Thoracic aorta (tissue), 2 donors: ENCODE measurements around the gene MDP1. TPM values are rescaled to one million over a fixed set of nuclear protein-coding genes. Genes with fewer than 3 reads are reported as not detected.

Experiments
- ATAC-seq: fragments of 150-250 bp; one replicate; pipeline ENCODE4 v1.8.0; 2017; ENCODE audit warnings: low read depth; ENCODE audit not compliant: insufficient number of reproducible peaks, low FRiP score
- DNase-seq: peaks from one replicate; pipeline ENCODE4 v3.0.0-alpha.2; 2020; ENCODE audit warnings: low spot score
- H3K27ac ChIP-seq, 2 donors: fragments of 200-600 bp; sonication (generic); 1 replicate in 1 of 2; 2 replicates in 1 of 2; pipeline ENCODE4 v1.5.1; 2016; ENCODE audit warnings: mild to moderate bottlenecking in 2 of 2, moderate library complexity in 2 of 2
- H3K27me3 ChIP-seq: fragments of 200-600 bp; sonication (generic); replicated peaks from 2 replicates; pipeline ENCODE4 v1.6.0; 2016; ENCODE audit warnings: mild to moderate bottlenecking; ENCODE audit not compliant: insufficient read depth
- H3K36me3 ChIP-seq: fragments of 200-600 bp; sonication (generic); one replicate; pipeline ENCODE4 v1.5.1; 2016
- H3K4me1 ChIP-seq, 2 donors: fragments of 200-600 bp; sonication (generic); 1 replicate in 1 of 2; 2 replicates in 1 of 2; pipeline versions ENCODE4 v1.5.1 to v1.6.0; 2016; ENCODE audit warnings: low read depth in 2 of 2, mild to moderate bottlenecking in 1 of 2; ENCODE audit not compliant: control insufficient read depth in 1 of 2
- H3K4me3 ChIP-seq: fragments of 200-600 bp; sonication (generic); 2 replicates; pipeline ENCODE4 v1.5.1; 2016; ENCODE audit warnings: mild to moderate bottlenecking
- H3K9me3 ChIP-seq: fragments of 200-600 bp; sonication (generic); 2 replicates; pipeline ENCODE4 v1.5.1; 2016
- total RNA-seq, 2 donors: library from RNA; depleted of rRNA; stranded (reverse); fragments of >200 nt; gene quantifications; one replicate each; pipeline versions ENCODE4 v1.1.0 to v1.2.3, GENCODE V29; 2016
- TF ChIP-seq, protein P1 (sequence below): fragments of 200-600 bp; sonication (generic); IDR thresholded peaks from one replicate; pipeline ENCODE4 v1.5.1; 2019; ENCODE audit warnings: antibody characterized with exemption

The MDP1 gene
- total RNA-seq, 2 donors from 2014 or later, result 15.7 to 24.0 TPM

DNA sequence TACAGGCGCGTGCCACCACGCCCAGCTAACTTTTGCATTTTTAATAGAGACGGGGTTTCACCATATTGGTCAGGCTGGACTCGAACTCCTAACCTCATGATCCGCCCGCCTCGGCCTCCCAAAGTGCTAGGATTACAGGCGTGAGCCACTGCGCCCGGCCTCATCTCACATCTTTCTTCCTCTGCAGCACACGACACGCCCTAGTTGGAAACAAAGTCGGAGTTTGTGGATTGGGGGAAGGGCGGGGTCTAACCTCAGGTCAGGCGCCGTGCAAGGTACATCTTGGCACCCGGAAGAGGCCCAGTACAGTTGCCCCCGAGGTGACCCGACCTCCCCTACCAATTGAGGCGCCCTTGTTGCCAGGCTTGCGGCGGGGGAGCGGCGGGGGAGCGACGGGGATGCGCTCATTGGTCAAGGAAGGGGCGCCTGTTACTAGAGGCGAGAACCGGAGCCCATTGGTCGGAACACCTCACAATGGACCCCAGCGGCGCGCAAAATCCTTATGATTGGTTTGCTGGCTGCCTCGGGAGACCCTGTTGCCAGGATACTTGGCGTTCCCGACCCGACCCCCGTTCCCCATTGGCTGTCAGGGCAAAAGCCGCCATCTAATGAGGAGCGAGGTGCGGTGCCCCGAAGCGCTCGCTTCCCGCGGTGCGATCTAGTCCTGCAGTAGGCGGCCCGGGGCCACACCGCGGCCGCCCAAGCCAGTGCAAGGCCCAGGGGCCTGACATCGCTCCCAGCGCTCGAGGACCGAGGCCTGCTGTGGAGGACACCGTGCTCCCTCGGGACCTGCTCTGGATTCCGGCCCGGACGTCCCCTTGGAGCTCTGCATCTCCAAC lies 44.2 kb downstream of the MDP1 start, which contains the start of gene REC8:
TSS of gene REC8 (plus strand) at position 659 of the 839 bp plus-strand sequence. CDS start 473 bp downstream, outside the sequence.
- H3K27ac ChIP-seq, result no peak within 1 kb of the TSS
- H3K4me3 ChIP-seq, result peak within 1 kb of the TSS; percentile 69
- H3K9me3 ChIP-seq, result no peaks in the 10 kb centered on the region
- DNase-seq (peak; percentile 38), ATAC-seq (no peak)
- no peaks in the 10 kb centered on the region for H3K27me3 ChIP-seq
- H3K36me3 ChIP-seq, result peaks cover 3% of the 10 kb centered on the region
- H3K4me1 ChIP-seq, result peaks cover 0 to 13% of the 10 kb centered on the region in 2 donors
- TF ChIP-seq, protein P1, sequence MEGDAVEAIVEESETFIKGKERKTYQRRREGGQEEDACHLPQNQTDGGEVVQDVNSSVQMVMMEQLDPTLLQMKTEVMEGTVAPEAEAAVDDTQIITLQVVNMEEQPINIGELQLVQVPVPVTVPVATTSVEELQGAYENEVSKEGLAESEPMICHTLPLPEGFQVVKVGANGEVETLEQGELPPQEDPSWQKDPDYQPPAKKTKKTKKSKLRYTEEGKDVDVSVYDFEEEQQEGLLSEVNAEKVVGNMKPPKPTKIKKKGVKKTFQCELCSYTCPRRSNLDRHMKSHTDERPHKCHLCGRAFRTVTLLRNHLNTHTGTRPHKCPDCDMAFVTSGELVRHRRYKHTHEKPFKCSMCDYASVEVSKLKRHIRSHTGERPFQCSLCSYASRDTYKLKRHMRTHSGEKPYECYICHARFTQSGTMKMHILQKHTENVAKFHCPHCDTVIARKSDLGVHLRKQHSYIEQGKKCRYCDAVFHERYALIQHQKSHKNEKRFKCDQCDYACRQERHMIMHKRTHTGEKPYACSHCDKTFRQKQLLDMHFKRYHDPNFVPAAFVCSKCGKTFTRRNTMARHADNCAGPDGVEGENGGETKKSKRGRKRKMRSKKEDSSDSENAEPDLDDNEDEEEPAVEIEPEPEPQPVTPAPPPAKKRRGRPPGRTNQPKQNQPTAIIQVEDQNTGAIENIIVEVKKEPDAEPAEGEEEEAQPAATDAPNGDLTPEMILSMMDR, result no peak

DNA sequence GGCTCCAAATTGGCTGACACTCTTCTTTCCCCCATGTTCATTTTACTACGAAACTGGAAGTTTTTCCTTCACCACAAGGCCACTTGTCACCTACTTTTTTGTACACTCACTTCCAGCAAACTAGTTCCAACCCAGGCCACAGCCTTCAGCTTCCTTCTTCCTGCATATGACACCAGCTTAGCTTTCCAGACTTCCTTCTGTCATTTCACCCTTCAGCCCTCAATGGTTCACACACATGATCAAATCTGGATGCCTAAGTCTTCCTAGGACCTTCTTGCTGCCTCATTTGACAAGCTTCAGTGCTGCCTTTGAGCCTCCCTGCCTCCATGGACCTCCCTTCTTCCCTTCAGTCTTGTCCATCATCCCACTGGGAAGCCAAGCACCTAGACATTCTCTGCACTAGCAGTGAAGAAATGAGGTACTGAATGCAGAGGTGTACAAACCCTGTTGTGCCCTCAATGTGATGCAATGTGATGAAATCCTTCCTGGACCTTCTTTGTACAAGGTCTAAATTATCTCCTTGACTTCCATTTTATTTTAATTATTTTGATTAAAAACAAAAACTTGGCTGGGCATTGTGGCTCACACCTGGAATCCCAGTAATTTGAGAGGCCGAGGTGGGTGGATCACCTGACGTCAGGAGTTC lies 48.3 kb downstream of the MDP1 start:
- DNase-seq (no peak), ATAC-seq (no peak)
- Histone ChIP-seq H3K4me1 (peaks cover 8 to 33% of the 10 kb centered on the region in 2 donors), H3K27ac (no peak overlapping the region), H3K36me3 (peaks cover 43% of the 10 kb centered on the region), H3K4me3 (no peak overlapping the region), H3K27me3 (no peaks in the 10 kb centered on the region), H3K9me3 (no peaks in the 10 kb centered on the region)
- TF ChIP-seq, protein P1, result no peak

DNA sequence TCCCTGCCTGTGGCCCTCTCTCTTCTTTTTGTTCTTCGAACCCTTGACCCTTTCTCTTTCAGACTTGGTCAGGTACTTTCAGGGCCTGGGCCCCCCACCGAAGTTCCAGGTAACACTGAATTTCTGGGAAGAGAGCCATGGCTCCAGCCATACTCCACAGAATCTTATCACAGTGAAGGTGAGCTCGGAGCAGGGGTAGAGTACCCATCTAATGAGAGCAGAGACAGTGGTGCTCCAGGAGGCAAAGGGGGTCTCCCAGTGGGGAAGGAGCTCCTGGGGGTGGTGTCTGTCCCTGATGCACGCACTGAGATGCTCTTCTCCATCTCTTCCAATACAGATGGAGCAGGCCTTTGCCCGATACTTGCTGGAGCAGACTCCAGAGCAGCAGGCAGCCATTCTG lies 50.1 kb downstream of the MDP1 start:
- peaks cover 43% of the 10 kb centered on the region for H3K36me3 ChIP-seq
- ATAC-seq (no peak), DNase-seq (no peak)
- H3K4me3 ChIP-seq, result no peak overlapping the region
- no peaks in the 10 kb centered on the region for H3K27me3 ChIP-seq
- H3K9me3 ChIP-seq, result no peaks in the 10 kb centered on the region
- TF ChIP-seq, protein P1, result no peak
- H3K27ac ChIP-seq, result no peak overlapping the region
- peaks cover 15 to 34% of the 10 kb centered on the region in 2 donors for H3K4me1 ChIP-seq

DNA sequence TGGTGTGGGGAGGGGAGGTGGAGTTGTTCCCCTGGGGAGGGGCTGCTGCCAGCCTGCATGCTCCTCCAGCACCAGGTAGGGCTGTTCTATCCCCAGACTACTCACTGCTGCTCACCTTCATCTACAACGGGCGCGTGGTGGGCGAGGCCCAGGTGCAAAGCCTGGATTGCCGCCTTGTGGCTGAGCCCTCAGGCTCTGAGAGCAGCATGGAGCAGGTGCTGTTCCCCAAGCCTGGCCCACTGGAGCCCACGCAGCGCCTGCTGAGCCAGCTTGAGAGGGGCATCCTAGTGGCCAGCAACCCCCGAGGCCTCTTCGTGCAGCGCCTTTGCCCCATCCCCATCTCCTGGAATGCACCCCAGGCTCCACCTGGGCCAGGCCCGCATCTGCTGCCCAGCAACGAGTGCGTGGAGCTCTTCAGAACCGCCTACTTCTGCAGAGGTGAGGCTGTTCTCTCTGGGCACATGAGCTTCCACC lies 51.3 kb downstream of the MDP1 start:
- Histone ChIP-seq H3K36me3 (peaks cover 48% of the 10 kb centered on the region), H3K4me3 (no peak overlapping the region), H3K27me3 (no peaks in the 10 kb centered on the region), H3K27ac (no peak overlapping the region), H3K9me3 (no peaks in the 10 kb centered on the region), H3K4me1 (peaks cover 15 to 38% of the 10 kb centered on the region in 2 donors)
- DNase-seq, result no peak
- TF ChIP-seq, protein P1, result no peak
- no peak for ATAC-seq

Other genes with a start within 250 kb of the MDP1 start
- gene DHRS4L2, start 227.1 kb downstream of the MDP1 start, total RNA-seq, result 1 to 10 TPM; 5.5 to 6.9 TPM
- under 1 TPM in 1 of 2 donors, not detected in 1; 0.14 TPM for gene CARMIL3, start 164.1 kb downstream of the MDP1 start, total RNA-seq
- gene CPNE6, start 144.5 kb downstream of the MDP1 start, total RNA-seq, result 1 to 10 TPM; 1.3 to 2.4 TPM
- 10 to 100 TPM; 11.4 to 16.9 TPM for gene PCK2, start 121.8 kb downstream of the MDP1 start, total RNA-seq
- gene DCAF11, start 101.3 kb downstream of the MDP1 start, total RNA-seq, result 10 to 100 TPM; 52.8 to 54.2 TPM
- 1 to 10 TPM in 1 of 2 donors, under 1 TPM in 1; 0.92 to 6.1 TPM for gene NRL, start 101.1 kb downstream of the MDP1 start, total RNA-seq
- gene FITM1, start 85.4 kb downstream of the MDP1 start, total RNA-seq, result under 1 TPM in 1 of 2 donors, not detected in 1; 0.78 TPM
- 10 to 100 TPM; 61.2 to 84.5 TPM for gene PSME1, start 79.9 kb downstream of the MDP1 start, total RNA-seq
- 10 to 100 TPM in 1 of 2 donors, 1 to 10 TPM in 1; 4.9 to 18.6 TPM for gene EMC9, start 74.5 kb downstream of the MDP1 start, total RNA-seq
- 10 to 100 TPM; 24.6 to 28.8 TPM for gene PSME2, start 69.5 kb downstream of the MDP1 start, total RNA-seq
- gene RNF31, start 68.6 kb downstream of the MDP1 start, total RNA-seq, result 10 to 100 TPM; 60.4 to 94.6 TPM
- gene IRF9, start 54.8 kb downstream of the MDP1 start, total RNA-seq, result 10 to 100 TPM; 74.8 to 86.1 TPM
- gene REC8, start 44.0 kb downstream of the MDP1 start, total RNA-seq, result 10 to 100 TPM; 13.1 to 23.6 TPM
- 10 to 100 TPM; 19.9 to 64.6 TPM for gene IPO4, start 27.2 kb downstream of the MDP1 start, total RNA-seq
- gene TM9SF1, start 20.6 kb downstream of the MDP1 start, total RNA-seq, result 10 to 100 TPM; 51.8 to 81.9 TPM
- not detected for gene TSSK4, start 10.4 kb downstream of the MDP1 start, total RNA-seq
- 10 to 100 TPM; 33.4 to 58.3 TPM for gene CHMP4A, start 2.6 kb downstream of the MDP1 start, total RNA-seq
- 10 to 100 TPM; 76.0 to 91.4 TPM for gene NEDD8, start 16.3 kb upstream of the MDP1 start, total RNA-seq
- 10 to 100 TPM; 39.2 to 51.3 TPM for gene GMPR2, start 16.9 kb upstream of the MDP1 start, total RNA-seq
- gene TINF2, start 26.6 kb upstream of the MDP1 start, total RNA-seq, result 10 to 100 TPM; 52.4 to 83.5 TPM
- under 1 TPM in 1 of 2 donors, not detected in 1; 0.21 TPM for gene TGM1, start 47.1 kb upstream of the MDP1 start, total RNA-seq
- gene RABGGTA, start 55.5 kb upstream of the MDP1 start, total RNA-seq, result 10 to 100 TPM; 28.2 to 44.7 TPM
- 10 to 100 TPM; 25.5 to 31.4 TPM for gene DHRS1, start 83.7 kb upstream of the MDP1 start, total RNA-seq
- gene NOP9, start 83.8 kb upstream of the MDP1 start, total RNA-seq, result 10 to 100 TPM; 15.8 to 19.2 TPM
- 10 to 100 TPM; 10.9 to 17.3 TPM for gene CIDEB, start 91.9 kb upstream of the MDP1 start, total RNA-seq
- 10 to 100 TPM; 15.2 to 21.8 TPM for gene LTB4R2, start 94.1 kb upstream of the MDP1 start, total RNA-seq
- 10 to 100 TPM in 1 of 2 donors, 1 to 10 TPM in 1; 8.9 to 13.1 TPM for gene LTB4R, start 95.4 kb upstream of the MDP1 start, total RNA-seq
- gene ADCY4, start 119.0 kb upstream of the MDP1 start, total RNA-seq, result 10 to 100 TPM; 25.5 to 28.7 TPM
- 10 to 100 TPM in 1 of 2 donors, 1 to 10 TPM in 1; 6.8 to 17.9 TPM for gene RIPK3, start 123.9 kb upstream of the MDP1 start, total RNA-seq
- 10 to 100 TPM; 62.0 to 84.5 TPM for gene NFATC4, start 152.1 kb upstream of the MDP1 start, total RNA-seq
- gene NYNRIN, start 182.9 kb upstream of the MDP1 start, total RNA-seq, result 10 to 100 TPM in 1 of 2 donors, 1 to 10 TPM in 1; 9.5 to 11.6 TPM
- gene CBLN3, start 213.6 kb upstream of the MDP1 start, total RNA-seq, result 1 to 10 TPM; 1.3 to 4.2 TPM
- 10 to 100 TPM; 62.8 to 71.6 TPM for gene KHNYN, start 213.9 kb upstream of the MDP1 start, total RNA-seq
- 10 to 100 TPM; 27.6 to 61.8 TPM for gene SDR39U1, start 226.7 kb upstream of the MDP1 start, total RNA-seq